Fibroblast of lung (primary cell): ENCODE results near the gene VPS45.

Source experiments
- EZH2 ChIP-seq: IDR thresholded peaks from 2 replicates; pipeline ENCODE4 v1.5.1; 2012; ENCODE audit warnings: low read length, control low read depth, mild to moderate bottlenecking; ENCODE audit errors: missing control alignments
- TF ChIP-seq, protein P1 (sequence below), 2 donors: IDR thresholded peaks in 1 of 2; conservative IDR thresholded peaks in 1 of 2; 1 replicate in 1 of 2; 2 replicates in 1 of 2; pipeline ENCODE4 v1.5.1; 2011 to 2012; ENCODE audit warnings: low read length in 2 of 2, control low read depth in 1 of 2, inconsistent platforms in 1 of 2, low read depth in 1 of 2, mild to moderate bottlenecking in 1 of 2

DNA sequence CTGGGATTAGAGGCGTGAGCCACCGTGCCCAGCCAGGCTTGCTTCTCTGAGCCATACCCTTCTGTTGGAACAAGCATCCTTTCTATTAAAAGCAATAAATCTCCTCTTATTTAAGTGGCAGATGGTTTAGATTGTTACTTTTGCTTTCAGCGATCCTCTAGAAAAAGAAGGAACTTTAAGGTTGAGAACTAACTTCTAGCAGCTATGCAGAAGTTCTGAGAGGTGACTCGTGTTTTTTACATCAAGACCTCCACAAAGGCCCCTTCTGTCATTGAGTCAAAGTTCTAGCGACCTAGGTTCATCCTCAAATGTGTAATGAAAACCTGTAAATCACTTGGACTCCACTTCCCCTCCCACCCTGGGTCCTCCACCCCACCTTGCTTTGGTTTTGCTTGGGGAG is 112.9 kb downstream of the VPS45 start:
- TF ChIP-seq, protein P1, sequence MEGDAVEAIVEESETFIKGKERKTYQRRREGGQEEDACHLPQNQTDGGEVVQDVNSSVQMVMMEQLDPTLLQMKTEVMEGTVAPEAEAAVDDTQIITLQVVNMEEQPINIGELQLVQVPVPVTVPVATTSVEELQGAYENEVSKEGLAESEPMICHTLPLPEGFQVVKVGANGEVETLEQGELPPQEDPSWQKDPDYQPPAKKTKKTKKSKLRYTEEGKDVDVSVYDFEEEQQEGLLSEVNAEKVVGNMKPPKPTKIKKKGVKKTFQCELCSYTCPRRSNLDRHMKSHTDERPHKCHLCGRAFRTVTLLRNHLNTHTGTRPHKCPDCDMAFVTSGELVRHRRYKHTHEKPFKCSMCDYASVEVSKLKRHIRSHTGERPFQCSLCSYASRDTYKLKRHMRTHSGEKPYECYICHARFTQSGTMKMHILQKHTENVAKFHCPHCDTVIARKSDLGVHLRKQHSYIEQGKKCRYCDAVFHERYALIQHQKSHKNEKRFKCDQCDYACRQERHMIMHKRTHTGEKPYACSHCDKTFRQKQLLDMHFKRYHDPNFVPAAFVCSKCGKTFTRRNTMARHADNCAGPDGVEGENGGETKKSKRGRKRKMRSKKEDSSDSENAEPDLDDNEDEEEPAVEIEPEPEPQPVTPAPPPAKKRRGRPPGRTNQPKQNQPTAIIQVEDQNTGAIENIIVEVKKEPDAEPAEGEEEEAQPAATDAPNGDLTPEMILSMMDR (conservative IDR thresholded peaks at IDR 0.05 in 1 of 2, IDR thresholded peaks at IDR 0.05 in 1 of 2; ENCODE audit: low read depth in 1 of 2, low read length in 2 of 2), result no peak
- no peak for TF ChIP-seq EZH2
